HepG2 (cell line): Measurements from ENCODE around the gene NOC3L. TPM values are rescaled to one million over a fixed set of nuclear protein-coding genes. Genes with fewer than 3 reads are reported as not detected.

Experiments
- ATAC-seq: fragments of 200-7000 bp; cut with Tn5 transposase; 3 replicates; pipeline ENCODE4 v1.9.1; 2020; ENCODE audit warnings: mild to moderate bottlenecking, moderate library complexity
- BruUV-seq: library from RNA; stranded (reverse); fragments of 400-500 nt; replicated peaks from 2 replicates; lab custom pipeline; 2021; lab: Mats Ljungman, UMichigan
- CTCF ChIA-PET: fragments of 300-600 bp; formaldehyde crosslinking; extraction: SDS; loops from one replicate; lab custom pipeline; 2021; ENCODE audit warnings: low total read pairs, inconsistent platforms, low intra/inter-chr PET ratio; lab: Yijun Ruan, JAX
- POLR2A ChIA-PET: fragments of 350-600 bp; sonication (Branson Sonifier 250); formaldehyde crosslinking; loops from one replicate; lab custom pipeline; 2020; ENCODE audit warnings: antibody characterized with exemption, inconsistent platforms; lab: Yijun Ruan, JAX
- DNase-seq: peaks from one replicate; pipeline ENCODE4 v3.0.0-alpha.2; 2015; ENCODE audit warnings: low spot score
- FAIRE-seq: peaks from 3 replicates; lab custom pipeline; 2011; peaks lifted over from hg19 to GRCh38; lab: Jason Lieb, UNC
- H2AFZ ChIP-seq: one replicate; pipeline ENCODE4 v1.6.1; 2011; ENCODE audit warnings: low read length, inconsistent platforms
- H3K27ac ChIP-seq: fragments of 300-600 bp; 3 replicates; pipeline ENCODE4 v1.8.0; 2011; ENCODE audit warnings: mixed run types, mild to moderate bottlenecking, mixed read lengths, low read length, inconsistent platforms; ENCODE audit not compliant: insufficient read depth; ENCODE audit errors: extremely low read length
- H3K27me3 ChIP-seq, 2 experiments: fragments of 200-600 bp in 1 of 2; 2 replicates in 1 of 2; 3 replicates in 1 of 2; pipeline versions ENCODE4 v1.6.0 to v1.8.0; 2011; ENCODE audit warnings: low read length in 2 of 2, mild to moderate bottlenecking in 2 of 2, moderate library complexity in 2 of 2, inconsistent platforms in 1 of 2; ENCODE audit not compliant: insufficient read depth in 2 of 2, control insufficient read depth in 1 of 2
- H3K36me3 ChIP-seq, 2 experiments: fragments of 200-600 bp in 1 of 2; replicated peaks in 1 of 2; 2 replicates in 1 of 2; 3 replicates in 1 of 2; pipeline versions ENCODE4 v1.5.1 to v1.8.0; 2011; ENCODE audit warnings: low read length in 2 of 2, inconsistent platforms in 1 of 2; ENCODE audit not compliant: insufficient read depth in 2 of 2, control insufficient read depth in 1 of 2
- H3K4me1 ChIP-seq: 2 replicates; pipeline ENCODE4 v1.5.1; 2012; ENCODE audit warnings: low read length, inconsistent platforms; ENCODE audit not compliant: insufficient read depth
- H3K4me2 ChIP-seq: 2 replicates; pipeline ENCODE4 v1.6.0; 2011; ENCODE audit warnings: low read depth, low read length, inconsistent platforms
- H3K4me3 ChIP-seq, 3 experiments: fragments of 200-600 bp in 1 of 3; sonication (generic), shearing (Covaris generic) in 1 of 3; replicated peaks in 1 of 3; 2 replicates each; pipeline ENCODE4 v1.5.1; 2011 to 2016; ENCODE audit warnings: low read length in 3 of 3, inconsistent platforms in 2 of 3, low read depth in 2 of 3, mild to moderate bottlenecking in 2 of 3, control low read depth in 1 of 3, mixed read lengths in 1 of 3; ENCODE audit not compliant: insufficient read depth in 1 of 3
- H3K79me2 ChIP-seq: one replicate; pipeline ENCODE4 v1.6.1; 2011; ENCODE audit warnings: low read length, inconsistent platforms; ENCODE audit not compliant: insufficient read depth
- H3K9ac ChIP-seq: 2 replicates; pipeline ENCODE4 v1.6.0; 2011; ENCODE audit warnings: mild to moderate bottlenecking, low read depth, low read length, inconsistent platforms; ENCODE audit not compliant: insufficient read depth
- H3K9me3 ChIP-seq: 2 replicates; pipeline ENCODE4 v1.5.1; 2012; ENCODE audit warnings: mild to moderate bottlenecking, low read length
- H4K20me1 ChIP-seq: 2 replicates; pipeline ENCODE4 v1.6.0; 2011; ENCODE audit warnings: inconsistent platforms, mild to moderate bottlenecking, low read length, moderate library complexity; ENCODE audit not compliant: insufficient read depth
- GATA4 ChIP-seq: sonication (generic); IDR thresholded peaks from 2 replicates; pipeline ENCODE4 v1.6.1; 2016; ENCODE audit warnings: antibody characterized with exemption, low read depth, borderline replicate concordance
- GATAD2A ChIP-seq: IDR thresholded peaks from 2 replicates; pipeline ENCODE4 v1.6.1; 2016
- HCFC1 ChIP-seq: fragments of 150-350 bp; IDR thresholded peaks from 2 replicates; pipeline ENCODE4 v1.6.1; 2014; ENCODE audit warnings: low read depth, low read length
- HES4 ChIP-seq: sonication (generic); formaldehyde crosslinking; IDR thresholded peaks from 2 replicates; pipeline ENCODE4 v1.9.0; 2021; ENCODE audit warnings: mild to moderate bottlenecking, missing genetic modification reagents, borderline replicate concordance
- NBN ChIP-seq: fragments of 450-650 bp; conservative IDR thresholded peaks from 2 replicates; pipeline ENCODE4 v1.6.1; 2017
- PHF20 ChIP-seq: sonication (generic); formaldehyde crosslinking; IDR thresholded peaks from 2 replicates; pipeline ENCODE4 v1.5.0; 2020; ENCODE audit warnings: mild to moderate bottlenecking, missing genetic modification reagents
- POGZ ChIP-seq: sonication (generic); formaldehyde crosslinking; IDR thresholded peaks from 2 replicates; pipeline ENCODE4 v1.4.0; 2020; ENCODE audit warnings: mild to moderate bottlenecking, missing genetic modification reagents
- THAP11 ChIP-seq: IDR thresholded peaks from 2 replicates; pipeline ENCODE4 v1.6.1; 2016; ENCODE audit warnings: missing biosample characterization, missing genetic modification reagents
- ZNF256 ChIP-seq: sonication (generic); formaldehyde crosslinking; conservative IDR thresholded peaks from 2 replicates; pipeline ENCODE4 v1.4.0; 2020; ENCODE audit warnings: missing genetic modification reagents
- ZNF569 ChIP-seq: sonication (generic); formaldehyde crosslinking; IDR thresholded peaks from 2 replicates; pipeline ENCODE4 v1.5.0; 2020; ENCODE audit warnings: mild to moderate bottlenecking, missing genetic modification reagents, moderate library complexity, borderline replicate concordance
- ZNF672 ChIP-seq: sonication (generic); formaldehyde crosslinking; IDR thresholded peaks from 2 replicates; pipeline ENCODE4 v1.8.1; 2022; ENCODE audit warnings: missing genetic modification reagents
- ZNF883 ChIP-seq: sonication (generic); formaldehyde crosslinking; IDR thresholded peaks from 2 replicates; pipeline ENCODE4 v1.5.1; 2020; ENCODE audit warnings: mild to moderate bottlenecking, missing genetic modification reagents; ENCODE audit errors: not compliant biosample characterization
- in situ Hi-C: cut with HindIII; loops from 2 replicates; pipeline ENCODE4 v1.10.0; 2017; ENCODE audit warnings: low pct_unique_long_range_greater_than_20kb; ENCODE audit not compliant: extremely low pct_ligation_motif_present
- intact Hi-C: fragments of 100-400 bp; cut with micrococcal nuclease; formaldehyde crosslinking; loops from one replicate; pipeline ENCODE4 v1.10.0; 2022; ENCODE audit not compliant: unreplicated experiment
- polyA plus RNA-seq, 8 experiments: library from polyadenylated mRNA; depleted of rRNA in 3 of 8; stranded (reverse) in 7 of 8; unstranded in 1 of 8; fragments of >200 nt; fragmentation: Illumina TruSeq in 4 of 8; extraction: Trizol in 4 of 8; gene quantifications; 2 replicates each; pipeline versions ENCODE4 v1.2.1 to v1.2.3, GENCODE V29; 2011 to 2016; ENCODE audit warnings: low read depth in 4 of 8, missing spikeins in 1 of 8, mixed read lengths in 1 of 8; ENCODE audit not compliant: insufficient read depth in 1 of 8
- total RNA-seq, 5 experiments: library from RNA; depleted of rRNA; stranded (reverse); fragments of >200 nt; fragmentation: Illumina TruSeq; extraction: Trizol; gene quantifications; 2 replicates each; pipeline ENCODE4 v1.2.3, GENCODE V29; 2016; ENCODE audit warnings: low read depth in 1 of 5
- TF ChIP-seq, protein P1 (sequence below): sonication (generic); formaldehyde crosslinking; IDR thresholded peaks from 2 replicates; pipeline ENCODE4 v1.4.0; 2020; ENCODE audit warnings: missing genetic modification reagents, borderline replicate concordance
- TF ChIP-seq, protein P2 (sequence below): sonication (generic); formaldehyde crosslinking; IDR thresholded peaks from 2 replicates; pipeline ENCODE4 v1.4.0; 2020; ENCODE audit warnings: missing genetic modification reagents, mild to moderate bottlenecking, borderline replicate concordance
- TF ChIP-seq, protein P3 (sequence below): sonication (generic); formaldehyde crosslinking; IDR thresholded peaks from 2 replicates; pipeline ENCODE4 v1.4.0; 2020; ENCODE audit warnings: mild to moderate bottlenecking, missing genetic modification reagents
- TF ChIP-seq, protein P4 (sequence below): sonication (generic); formaldehyde crosslinking; IDR thresholded peaks from 2 replicates; pipeline ENCODE4 v1.5.0; 2020; ENCODE audit warnings: missing genetic modification reagents

NOC3L gene
- total and polyA plus RNA-seq, 2 of the 13 experiments (the other 11 are each of a cell fraction or from before 2014, with no cell fraction given), result 7.8 to 36.6 TPM

DNA sequence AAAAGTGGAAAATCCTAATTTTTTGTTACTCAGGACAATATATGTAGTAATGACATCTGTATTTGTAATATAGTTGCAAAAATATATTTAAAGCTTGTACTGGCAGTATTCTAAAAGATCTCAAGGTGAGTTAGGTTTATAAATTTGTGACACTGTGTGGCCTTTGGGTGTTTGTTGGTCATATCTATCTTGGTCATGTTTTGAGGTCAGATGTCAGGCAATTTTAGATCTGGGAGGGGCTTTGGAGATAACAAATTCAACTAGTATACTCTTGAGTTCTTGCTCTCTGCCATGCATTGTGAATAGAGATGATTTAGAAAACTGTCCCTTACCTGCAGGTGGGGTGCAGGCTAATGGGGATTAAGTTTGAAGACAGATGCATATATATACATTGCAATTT is 42.7 kb upstream of the NOC3L start:
- intact Hi-C loops (no loop called here), in situ Hi-C loops (no loop called here)
- no peaks in the 10 kb centered on the region for H3K36me3 ChIP-seq
- FAIRE-seq, result no peak
- no peak overlapping the region for H3K27ac ChIP-seq
- H4K20me1 ChIP-seq, result peaks cover 3% of the 10 kb centered on the region; the same call in 1 of the 2 replicates
- H3K79me2 ChIP-seq, result peaks cover 60% of the 10 kb centered on the region
- peaks cover 54% of the 10 kb centered on the region for H3K4me1 ChIP-seq
- no peak for ATAC-seq
- H3K9ac ChIP-seq, result no peak overlapping the region
- H3K27me3 ChIP-seq, result no peaks in the 10 kb centered on the region; a peak in 1 of 5 replicates
- BruUV-seq, result no TSS peak
- H3K9me3 ChIP-seq, result no peaks in the 10 kb centered on the region
- H2AFZ ChIP-seq, result no peak overlapping the region
- CTCF ChIA-PET, result no interaction called here
- DNase-seq, result no peak
- peak overlapping the region; percentile 97 for H3K4me2 ChIP-seq
- POLR2A ChIA-PET, result no interaction called here
- H3K4me3 ChIP-seq, result no peak overlapping the region
- TF ChIP-seq HES4 (CRISPR knock-in tag) (no peak), ZNF569 (CRISPR knock-in tag) (no peak), NBN (no peak), THAP11 (CRISPR knock-in tag) (no peak), PHF20 (CRISPR knock-in tag) (no peak), POGZ (no peak), ZNF256 (no peak), GATAD2A (CRISPR knock-in tag) (no peak), ZNF883 (CRISPR knock-in tag) (no peak), HCFC1 (no peak), ZNF672 (CRISPR knock-in tag) (no peak), GATA4 (no peak)
- TF ChIP-seq, protein P1, sequence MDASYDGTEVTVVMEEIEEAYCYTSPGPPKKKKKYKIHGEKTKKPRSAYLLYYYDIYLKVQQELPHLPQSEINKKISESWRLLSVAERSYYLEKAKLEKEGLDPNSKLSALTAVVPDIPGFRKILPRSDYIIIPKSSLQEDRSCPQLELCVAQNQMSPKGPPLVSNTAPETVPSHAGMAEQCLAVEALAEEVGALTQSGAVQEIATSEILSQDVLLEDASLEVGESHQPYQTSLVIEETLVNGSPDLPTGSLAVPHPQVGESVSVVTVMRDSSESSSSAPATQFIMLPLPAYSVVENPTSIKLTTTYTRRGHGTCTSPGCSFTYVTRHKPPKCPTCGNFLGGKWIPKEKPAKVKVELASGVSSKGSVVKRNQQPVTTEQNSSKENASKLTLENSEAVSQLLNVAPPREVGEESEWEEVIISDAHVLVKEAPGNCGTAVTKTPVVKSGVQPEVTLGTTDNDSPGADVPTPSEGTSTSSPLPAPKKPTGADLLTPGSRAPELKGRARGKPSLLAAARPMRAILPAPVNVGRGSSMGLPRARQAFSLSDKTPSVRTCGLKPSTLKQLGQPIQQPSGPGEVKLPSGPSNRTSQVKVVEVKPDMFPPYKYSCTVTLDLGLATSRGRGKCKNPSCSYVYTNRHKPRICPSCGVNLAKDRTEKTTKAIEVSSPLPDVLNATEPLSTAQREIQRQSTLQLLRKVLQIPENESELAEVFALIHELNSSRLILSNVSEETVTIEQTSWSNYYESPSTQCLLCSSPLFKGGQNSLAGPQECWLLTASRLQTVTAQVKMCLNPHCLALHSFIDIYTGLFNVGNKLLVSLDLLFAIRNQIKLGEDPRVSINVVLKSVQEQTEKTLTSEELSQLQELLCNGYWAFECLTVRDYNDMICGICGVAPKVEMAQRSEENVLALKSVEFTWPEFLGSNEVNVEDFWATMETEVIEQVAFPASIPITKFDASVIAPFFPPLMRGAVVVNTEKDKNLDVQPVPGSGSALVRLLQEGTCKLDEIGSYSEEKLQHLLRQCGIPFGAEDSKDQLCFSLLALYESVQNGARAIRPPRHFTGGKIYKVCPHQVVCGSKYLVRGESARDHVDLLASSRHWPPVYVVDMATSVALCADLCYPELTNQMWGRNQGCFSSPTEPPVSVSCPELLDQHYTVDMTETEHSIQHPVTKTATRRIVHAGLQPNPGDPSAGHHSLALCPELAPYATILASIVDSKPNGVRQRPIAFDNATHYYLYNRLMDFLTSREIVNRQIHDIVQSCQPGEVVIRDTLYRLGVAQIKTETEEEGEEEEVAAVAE, result no peak
- TF ChIP-seq, protein P2, sequence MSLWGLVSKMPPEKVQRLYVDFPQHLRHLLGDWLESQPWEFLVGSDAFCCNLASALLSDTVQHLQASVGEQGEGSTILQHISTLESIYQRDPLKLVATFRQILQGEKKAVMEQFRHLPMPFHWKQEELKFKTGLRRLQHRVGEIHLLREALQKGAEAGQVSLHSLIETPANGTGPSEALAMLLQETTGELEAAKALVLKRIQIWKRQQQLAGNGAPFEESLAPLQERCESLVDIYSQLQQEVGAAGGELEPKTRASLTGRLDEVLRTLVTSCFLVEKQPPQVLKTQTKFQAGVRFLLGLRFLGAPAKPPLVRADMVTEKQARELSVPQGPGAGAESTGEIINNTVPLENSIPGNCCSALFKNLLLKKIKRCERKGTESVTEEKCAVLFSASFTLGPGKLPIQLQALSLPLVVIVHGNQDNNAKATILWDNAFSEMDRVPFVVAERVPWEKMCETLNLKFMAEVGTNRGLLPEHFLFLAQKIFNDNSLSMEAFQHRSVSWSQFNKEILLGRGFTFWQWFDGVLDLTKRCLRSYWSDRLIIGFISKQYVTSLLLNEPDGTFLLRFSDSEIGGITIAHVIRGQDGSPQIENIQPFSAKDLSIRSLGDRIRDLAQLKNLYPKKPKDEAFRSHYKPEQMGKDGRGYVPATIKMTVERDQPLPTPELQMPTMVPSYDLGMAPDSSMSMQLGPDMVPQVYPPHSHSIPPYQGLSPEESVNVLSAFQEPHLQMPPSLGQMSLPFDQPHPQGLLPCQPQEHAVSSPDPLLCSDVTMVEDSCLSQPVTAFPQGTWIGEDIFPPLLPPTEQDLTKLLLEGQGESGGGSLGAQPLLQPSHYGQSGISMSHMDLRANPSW (CRISPR knock-in tag), result no peak
- TF ChIP-seq, protein P3, sequence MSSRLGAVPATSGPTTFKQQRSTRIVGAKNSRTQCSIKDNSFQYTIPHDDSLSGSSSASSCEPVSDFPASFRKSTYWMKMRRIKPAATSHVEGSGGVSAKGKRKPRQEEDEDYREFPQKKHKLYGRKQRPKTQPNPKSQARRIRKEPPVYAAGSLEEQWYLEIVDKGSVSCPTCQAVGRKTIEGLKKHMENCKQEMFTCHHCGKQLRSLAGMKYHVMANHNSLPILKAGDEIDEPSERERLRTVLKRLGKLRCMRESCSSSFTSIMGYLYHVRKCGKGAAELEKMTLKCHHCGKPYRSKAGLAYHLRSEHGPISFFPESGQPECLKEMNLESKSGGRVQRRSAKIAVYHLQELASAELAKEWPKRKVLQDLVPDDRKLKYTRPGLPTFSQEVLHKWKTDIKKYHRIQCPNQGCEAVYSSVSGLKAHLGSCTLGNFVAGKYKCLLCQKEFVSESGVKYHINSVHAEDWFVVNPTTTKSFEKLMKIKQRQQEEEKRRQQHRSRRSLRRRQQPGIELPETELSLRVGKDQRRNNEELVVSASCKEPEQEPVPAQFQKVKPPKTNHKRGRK, result no peak
- TF ChIP-seq, protein P4, sequence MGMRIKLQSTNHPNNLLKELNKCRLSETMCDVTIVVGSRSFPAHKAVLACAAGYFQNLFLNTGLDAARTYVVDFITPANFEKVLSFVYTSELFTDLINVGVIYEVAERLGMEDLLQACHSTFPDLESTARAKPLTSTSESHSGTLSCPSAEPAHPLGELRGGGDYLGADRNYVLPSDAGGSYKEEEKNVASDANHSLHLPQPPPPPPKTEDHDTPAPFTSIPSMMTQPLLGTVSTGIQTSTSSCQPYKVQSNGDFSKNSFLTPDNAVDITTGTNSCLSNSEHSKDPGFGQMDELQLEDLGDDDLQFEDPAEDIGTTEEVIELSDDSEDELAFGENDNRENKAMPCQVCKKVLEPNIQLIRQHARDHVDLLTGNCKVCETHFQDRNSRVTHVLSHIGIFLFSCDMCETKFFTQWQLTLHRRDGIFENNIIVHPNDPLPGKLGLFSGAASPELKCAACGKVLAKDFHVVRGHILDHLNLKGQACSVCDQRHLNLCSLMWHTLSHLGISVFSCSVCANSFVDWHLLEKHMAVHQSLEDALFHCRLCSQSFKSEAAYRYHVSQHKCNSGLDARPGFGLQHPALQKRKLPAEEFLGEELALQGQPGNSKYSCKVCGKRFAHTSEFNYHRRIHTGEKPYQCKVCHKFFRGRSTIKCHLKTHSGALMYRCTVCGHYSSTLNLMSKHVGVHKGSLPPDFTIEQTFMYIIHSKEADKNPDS (CRISPR knock-in tag), result no peak
